Left colon (tissue), 2 donors: ENCODE data around the gene ZSCAN10. TPM values are rescaled to one million over a fixed set of nuclear protein-coding genes. Genes with fewer than 3 reads are reported as not detected.
"Not testable (repeated sequence)": the region's sequence is repeated elsewhere in the genome, so short reads cannot be mapped to it uniquely, and the experiment has no call there.

Source experiments
- ATAC-seq: fragments of 200-7000 bp; cut with Tn5 transposase; one replicate; pipeline ENCODE4 v1.9.1; 2020; ENCODE audit warnings: mild to moderate bottlenecking, moderate library complexity
- DNase-seq, 2 donors: peaks; one replicate each; pipeline ENCODE4 v3.0.0-alpha.2; 2020
- intact Hi-C, 2 donors: fragments of 100-400 bp; cut with DNase I in 1 of 2; cut with micrococcal nuclease in 1 of 2; formaldehyde crosslinking; loops; one replicate each; pipeline versions ENCODE4 v1.11.2 to v1.14.0; 2022; cut with DNase I, micrococcal nuclease
- total RNA-seq, 2 donors: library from RNA; stranded (reverse); fragmentation: NEBNext Ultra II Directional; extraction: Animal tissue kit (Norgen Biotek cat#: 25700); gene quantifications; one replicate each; pipeline ENCODE4 v1.2.1, GENCODE V29; 2021
- donor health status: DM: no; HTN: no; CAD: no.
- donor health status: DM: yes; HTN: yes; CAD: no.

Gene ZSCAN10
- total RNA-seq, 2 donors from 2014 or later = not detected

GRCh38 chr16:3088925-3089716, 10.0 kb downstream of the ZSCAN10 start:
- intact Hi-C loops = no loop called here
- DNase-seq (no peak), ATAC-seq (no peak)

- ATAC-seq (no peak), DNase-seq (no peak)
- intact Hi-C loops = no loop called here
Measured at GRCh38 chr16:3088450-3088849, 10.6 kb downstream of the ZSCAN10 start.

- intact Hi-C loops = no loop called here
- ATAC-seq = peak; percentile 53
- no peak for DNase-seq
Measured at GRCh38 chr16:3087243-3088235, 11.6 kb downstream of the ZSCAN10 start.

- ATAC-seq (peak; percentile 58), DNase-seq (no peak)
- intact Hi-C loops = no loop called here
Measured at GRCh38 chr16:3086596-3087242, 12.4 kb downstream of the ZSCAN10 start.

- intact Hi-C loops = no loop called here
- ATAC-seq (no peak), DNase-seq (no peak)
Measured at GRCh38 chr16:3085868-3086595, 13.1 kb downstream of the ZSCAN10 start.

- ATAC-seq (no peak), DNase-seq (no peak)
- intact Hi-C loops = no loop called here
Measured at GRCh38 chr16:3084969-3085670, 14.0 kb downstream of the ZSCAN10 start.

GRCh38 chr16:3084491-3084890, 14.6 kb downstream of the ZSCAN10 start:
- intact Hi-C loops = no loop called here
- no peak for ATAC-seq
- no peak for DNase-seq

GRCh38 chr16:3083408-3083807, 15.7 kb downstream of the ZSCAN10 start:
- intact Hi-C loops, DNase-seq, ATAC-seq: not testable (repeated sequence)

GRCh38 chr16:3081957-3082356, 17.1 kb downstream of the ZSCAN10 start:
- intact Hi-C loops, DNase-seq, ATAC-seq: not testable (repeated sequence)

GRCh38 chr16:3080024-3080423, 19.1 kb downstream of the ZSCAN10 start:
- no peak for ATAC-seq
- DNase-seq = no peak
- intact Hi-C loops = no loop called here

GRCh38 chr16:3076577-3076976, 22.5 kb downstream of the ZSCAN10 start:
- ATAC-seq (no peak), DNase-seq (no peak)
- intact Hi-C loops = no loop called here

- intact Hi-C loops, ATAC-seq, DNase-seq: not testable (repeated sequence)
Measured at GRCh38 chr16:3075946-3076345, 23.1 kb downstream of the ZSCAN10 start.

- intact Hi-C loops = no loop called here
- ATAC-seq (no peak), DNase-seq (no peak)
Measured at GRCh38 chr16:3075523-3075915, 23.6 kb downstream of the ZSCAN10 start.

GRCh38 chr16:3074860-3075522, 24.1 kb downstream of the ZSCAN10 start:
- ATAC-seq (peak; percentile 33), DNase-seq (peak; percentile 46 to 55)
- intact Hi-C loops = no loop called here

GRCh38 chr16:3073448-3073847, 25.6 kb downstream of the ZSCAN10 start:
- intact Hi-C loops = no loop called here
- ATAC-seq (no peak), DNase-seq (no peak)

- DNase-seq, ATAC-seq, intact Hi-C loops: not testable (repeated sequence)
Measured at GRCh38 chr16:3072576-3073263, 26.4 kb downstream of the ZSCAN10 start.

- DNase-seq, intact Hi-C loops: not testable (repeated sequence)
- peak; percentile 61 for ATAC-seq
Measured at GRCh38 chr16:3072148-3072547, 26.9 kb downstream of the ZSCAN10 start.
